Measurements from ENCODE around the gene SLC25A48.

SLC25A48 gene

DNA sequence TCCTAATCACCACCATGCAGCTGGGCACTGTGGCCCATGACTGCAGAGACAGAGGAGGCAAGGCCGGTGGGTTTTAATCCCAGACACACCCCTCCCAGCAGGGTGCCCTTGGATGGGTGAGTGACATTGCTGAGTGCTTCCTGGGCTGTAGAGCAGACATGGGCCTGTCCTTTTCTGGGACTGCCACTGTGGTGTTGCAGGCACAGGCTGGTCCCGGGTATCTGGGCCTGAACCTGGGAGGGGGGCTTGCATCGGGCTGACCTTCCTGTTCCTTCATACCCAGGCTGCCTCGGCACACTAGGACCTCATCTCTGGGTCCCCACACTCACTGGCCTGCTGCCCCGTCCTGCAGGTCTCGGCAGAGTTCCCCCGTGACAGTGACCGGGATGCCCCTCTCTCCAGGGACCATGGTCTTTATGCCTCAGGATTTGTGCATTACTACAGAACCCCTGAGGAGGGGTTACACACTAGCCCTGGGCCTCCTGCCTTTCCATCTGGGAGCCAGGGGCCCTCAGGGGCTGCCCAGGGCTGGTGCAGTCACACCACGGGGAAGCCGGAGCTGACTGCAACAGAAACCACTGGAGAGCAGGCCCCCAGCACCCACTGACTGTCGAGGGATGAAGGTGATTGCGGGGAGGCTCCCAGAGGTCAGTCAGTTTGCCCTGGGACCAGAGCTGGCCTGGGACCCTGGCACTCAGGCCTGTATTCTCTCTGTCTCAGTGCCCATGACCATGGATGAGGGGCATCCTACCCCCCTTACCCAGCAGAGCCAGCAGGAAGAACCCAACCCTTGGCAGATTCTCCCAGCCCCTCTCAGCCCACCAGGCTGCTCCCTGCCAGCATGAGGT, 8.9 kb upstream of the SLC25A48 start:
- no peak overlapping the region for H3K9ac ChIP-seq (ENCODE audit: low read depth, low read length)
- H3K27me3 ChIP-seq (ENCODE audit: insufficient read depth, low read length, poor library complexity): peaks cover 7% of the 10 kb centered on the region
- H4K20me1 ChIP-seq (ENCODE audit: insufficient read depth, low read length): no peaks in the 10 kb centered on the region; the same call in 1 of the 2 replicates
- TF ChIP-seq, protein P1, sequence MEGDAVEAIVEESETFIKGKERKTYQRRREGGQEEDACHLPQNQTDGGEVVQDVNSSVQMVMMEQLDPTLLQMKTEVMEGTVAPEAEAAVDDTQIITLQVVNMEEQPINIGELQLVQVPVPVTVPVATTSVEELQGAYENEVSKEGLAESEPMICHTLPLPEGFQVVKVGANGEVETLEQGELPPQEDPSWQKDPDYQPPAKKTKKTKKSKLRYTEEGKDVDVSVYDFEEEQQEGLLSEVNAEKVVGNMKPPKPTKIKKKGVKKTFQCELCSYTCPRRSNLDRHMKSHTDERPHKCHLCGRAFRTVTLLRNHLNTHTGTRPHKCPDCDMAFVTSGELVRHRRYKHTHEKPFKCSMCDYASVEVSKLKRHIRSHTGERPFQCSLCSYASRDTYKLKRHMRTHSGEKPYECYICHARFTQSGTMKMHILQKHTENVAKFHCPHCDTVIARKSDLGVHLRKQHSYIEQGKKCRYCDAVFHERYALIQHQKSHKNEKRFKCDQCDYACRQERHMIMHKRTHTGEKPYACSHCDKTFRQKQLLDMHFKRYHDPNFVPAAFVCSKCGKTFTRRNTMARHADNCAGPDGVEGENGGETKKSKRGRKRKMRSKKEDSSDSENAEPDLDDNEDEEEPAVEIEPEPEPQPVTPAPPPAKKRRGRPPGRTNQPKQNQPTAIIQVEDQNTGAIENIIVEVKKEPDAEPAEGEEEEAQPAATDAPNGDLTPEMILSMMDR (IDR thresholded peaks at IDR 0.05; ENCODE audit: borderline replicate concordance, extremely low read depth, low read length, poor library complexity, severe bottlenecking): no peak
- TF ChIP-seq EZH2 (IDR thresholded peaks at IDR 0.05; ENCODE audit: borderline replicate concordance, low read depth, low read length, severe bottlenecking): no peak
- H3K79me2 ChIP-seq (ENCODE audit: insufficient read depth, low read length): no peaks in the 10 kb centered on the region
- H3K4me2 ChIP-seq (ENCODE audit: insufficient read depth, low read length): no peak overlapping the region
- ATAC-seq (ENCODE audit: insufficient read depth, low read depth): no peak
- no peak for DNase-seq
- no peaks in the 10 kb centered on the region for H3K36me3 ChIP-seq (ENCODE audit: insufficient read depth, low read length)
- no peak overlapping the region for H2AFZ ChIP-seq (ENCODE audit: low read depth, low read length)
- no peak overlapping the region for H3K4me3 ChIP-seq (ENCODE audit: low read depth in 1 of 2, low read length in 2 of 2)
- H3K27ac ChIP-seq (ENCODE audit: low read length): no peak overlapping the region
- H3K4me1 ChIP-seq (ENCODE audit: insufficient read depth, low read length): no peaks in the 10 kb centered on the region
- H3K9me3 ChIP-seq (ENCODE audit: insufficient read depth, low read length, severe bottlenecking): no peaks in the 10 kb centered on the region

GRCh38 chr5:135826221-135826525, 8.3 kb upstream of the SLC25A48 start:
- no peaks in the 10 kb centered on the region; the same call in 1 of the 2 replicates for H4K20me1 ChIP-seq (ENCODE audit: insufficient read depth, low read length)
- no peak for TF ChIP-seq EZH2 (IDR thresholded peaks at IDR 0.05; ENCODE audit: borderline replicate concordance, low read depth, low read length, severe bottlenecking)
- TF ChIP-seq, protein P1 (IDR thresholded peaks at IDR 0.05; ENCODE audit: borderline replicate concordance, extremely low read depth, low read length, poor library complexity, severe bottlenecking): no peak
- peaks cover under 1% of the 10 kb centered on the region for H3K27me3 ChIP-seq (ENCODE audit: insufficient read depth, low read length, poor library complexity)
- H3K4me2 ChIP-seq (ENCODE audit: insufficient read depth, low read length): no peak overlapping the region
- H3K4me1 ChIP-seq (ENCODE audit: insufficient read depth, low read length): no peaks in the 10 kb centered on the region
- H3K9me3 ChIP-seq (ENCODE audit: insufficient read depth, low read length, severe bottlenecking): no peaks in the 10 kb centered on the region
- no peaks in the 10 kb centered on the region for H3K36me3 ChIP-seq (ENCODE audit: insufficient read depth, low read length)
- ATAC-seq (ENCODE audit: insufficient read depth, low read depth): no peak
- H3K27ac ChIP-seq (ENCODE audit: low read length): no peak overlapping the region
- H3K79me2 ChIP-seq (ENCODE audit: insufficient read depth, low read length): no peaks in the 10 kb centered on the region
- no peak overlapping the region for H3K4me3 ChIP-seq (ENCODE audit: low read depth in 1 of 2, low read length in 2 of 2)
- no peak for DNase-seq
- no peak overlapping the region for H2AFZ ChIP-seq (ENCODE audit: low read depth, low read length)
- no peak overlapping the region for H3K9ac ChIP-seq (ENCODE audit: low read depth, low read length)

DNA sequence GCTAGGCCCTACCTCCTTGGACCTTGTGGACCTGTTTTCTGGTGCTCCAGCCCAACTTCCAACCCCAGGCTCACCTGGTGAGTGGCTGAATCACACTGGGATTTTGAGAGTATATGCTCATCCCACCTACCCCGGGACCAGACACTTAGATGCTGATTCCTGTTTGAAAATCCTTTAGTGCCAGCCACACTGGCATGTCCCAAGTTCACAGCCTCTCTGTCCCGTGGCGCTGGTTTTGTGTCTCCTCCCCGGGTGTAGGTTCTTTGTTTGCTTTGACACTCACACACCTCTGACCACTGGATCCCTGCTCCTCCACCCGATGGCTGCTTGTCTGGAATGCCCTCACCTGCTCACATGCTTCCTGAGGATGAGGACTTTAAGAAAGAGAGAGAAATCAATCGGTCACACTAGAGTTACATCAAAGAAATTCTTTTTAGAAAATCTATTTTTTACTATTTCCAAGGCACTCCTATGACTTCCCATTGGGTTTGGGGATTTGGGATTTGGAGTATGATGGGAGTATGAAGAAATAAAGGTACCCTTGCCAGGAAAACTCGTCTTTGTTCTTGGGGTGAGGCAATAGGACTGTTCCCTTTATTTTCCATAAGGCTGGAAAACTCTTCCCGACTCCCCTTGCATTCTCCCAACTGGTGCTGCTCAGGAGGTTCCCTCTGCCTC, 7.3 kb upstream of the SLC25A48 start:
- Histone ChIP-seq H4K20me1 (ENCODE audit: insufficient read depth, low read length) (no peaks in the 10 kb centered on the region; the same call in 1 of the 2 replicates), H3K4me1 (ENCODE audit: insufficient read depth, low read length) (no peaks in the 10 kb centered on the region), H3K4me2 (ENCODE audit: insufficient read depth, low read length) (no peak overlapping the region), H3K9me3 (ENCODE audit: insufficient read depth, low read length, severe bottlenecking) (no peaks in the 10 kb centered on the region), H3K79me2 (ENCODE audit: insufficient read depth, low read length) (no peaks in the 10 kb centered on the region), H3K27me3 (ENCODE audit: insufficient read depth, low read length, poor library complexity) (no peaks in the 10 kb centered on the region), H3K4me3 (ENCODE audit: low read depth in 1 of 2, low read length in 2 of 2) (no peak overlapping the region), H3K36me3 (ENCODE audit: insufficient read depth, low read length) (no peaks in the 10 kb centered on the region), H3K9ac (ENCODE audit: low read depth, low read length) (no peak overlapping the region), H2AFZ (ENCODE audit: low read depth, low read length) (no peak overlapping the region), H3K27ac (ENCODE audit: low read length) (no peak overlapping the region)
- ATAC-seq (ENCODE audit: insufficient read depth, low read depth) (no peak), DNase-seq (no peak)
- TF ChIP-seq, protein P1 (IDR thresholded peaks at IDR 0.05; ENCODE audit: borderline replicate concordance, extremely low read depth, low read length, poor library complexity, severe bottlenecking): no peak
- TF ChIP-seq EZH2 (IDR thresholded peaks at IDR 0.05; ENCODE audit: borderline replicate concordance, low read depth, low read length, severe bottlenecking): no peak
